Measurements from ENCODE around the gene PTPRM. TPM values are rescaled to one million over a fixed set of nuclear protein-coding genes. Genes with fewer than 3 reads are reported as not detected.

Gene PTPRM
- polyA plus RNA-seq, 1 of the 3 experiments (the other 2 are of a cell fraction), result 16.0 TPM

DNA sequence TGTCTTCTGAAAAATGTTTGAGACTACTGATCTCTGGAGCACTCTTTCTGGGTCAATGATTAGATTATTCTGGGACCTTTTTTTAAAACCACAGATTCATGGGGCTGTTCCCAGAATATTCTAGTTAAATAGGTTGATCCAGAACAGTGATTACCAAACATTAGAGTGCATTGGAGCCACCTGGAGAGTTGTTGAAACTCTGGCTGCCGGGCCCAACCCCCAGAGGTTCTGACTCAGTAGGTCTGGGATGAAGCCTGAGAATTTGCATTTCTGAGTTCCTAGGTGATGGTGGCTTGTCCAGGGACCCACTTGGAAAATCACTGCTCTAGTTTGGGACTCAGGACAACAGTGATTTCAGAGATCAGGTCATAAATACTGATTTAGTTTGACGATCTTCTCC, 197.3 kb downstream of the PTPRM start (continued):
- TF ChIP-seq, protein P1, sequence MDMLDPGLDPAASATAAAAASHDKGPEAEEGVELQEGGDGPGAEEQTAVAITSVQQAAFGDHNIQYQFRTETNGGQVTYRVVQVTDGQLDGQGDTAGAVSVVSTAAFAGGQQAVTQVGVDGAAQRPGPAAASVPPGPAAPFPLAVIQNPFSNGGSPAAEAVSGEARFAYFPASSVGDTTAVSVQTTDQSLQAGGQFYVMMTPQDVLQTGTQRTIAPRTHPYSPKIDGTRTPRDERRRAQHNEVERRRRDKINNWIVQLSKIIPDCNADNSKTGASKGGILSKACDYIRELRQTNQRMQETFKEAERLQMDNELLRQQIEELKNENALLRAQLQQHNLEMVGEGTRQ (IDR thresholded peaks at IDR 0.05; ENCODE audit: borderline replicate concordance, low read depth, low read length), result no peak
- TF ChIP-seq TCF12 (IDR thresholded peaks at IDR 0.05) (no peak), FOXM1 (IDR thresholded peaks at IDR 0.05; ENCODE audit: low read depth) (no peak), EP300 (IDR thresholded peaks at IDR 0.05; ENCODE audit: borderline replicate concordance in 1 of 2, low read depth in 1 of 2, low read length in 1 of 2) (no peak), FOSL2 (IDR thresholded peaks at IDR 0.05; ENCODE audit: borderline replicate concordance, low read depth) (no peak), GATA2 (CRISPR knock-in tag; IDR thresholded peaks at IDR 0.05) (no peak), RCOR1 (IDR thresholded peaks at IDR 0.05; ENCODE audit: low read length) (no peak)
- TF ChIP-seq, protein P2, sequence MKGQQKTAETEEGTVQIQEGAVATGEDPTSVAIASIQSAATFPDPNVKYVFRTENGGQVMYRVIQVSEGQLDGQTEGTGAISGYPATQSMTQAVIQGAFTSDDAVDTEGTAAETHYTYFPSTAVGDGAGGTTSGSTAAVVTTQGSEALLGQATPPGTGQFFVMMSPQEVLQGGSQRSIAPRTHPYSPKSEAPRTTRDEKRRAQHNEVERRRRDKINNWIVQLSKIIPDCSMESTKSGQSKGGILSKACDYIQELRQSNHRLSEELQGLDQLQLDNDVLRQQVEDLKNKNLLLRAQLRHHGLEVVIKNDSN (IDR thresholded peaks at IDR 0.05; ENCODE audit: borderline replicate concordance, low read depth), result no peak
- TF ChIP-seq, protein P3, sequence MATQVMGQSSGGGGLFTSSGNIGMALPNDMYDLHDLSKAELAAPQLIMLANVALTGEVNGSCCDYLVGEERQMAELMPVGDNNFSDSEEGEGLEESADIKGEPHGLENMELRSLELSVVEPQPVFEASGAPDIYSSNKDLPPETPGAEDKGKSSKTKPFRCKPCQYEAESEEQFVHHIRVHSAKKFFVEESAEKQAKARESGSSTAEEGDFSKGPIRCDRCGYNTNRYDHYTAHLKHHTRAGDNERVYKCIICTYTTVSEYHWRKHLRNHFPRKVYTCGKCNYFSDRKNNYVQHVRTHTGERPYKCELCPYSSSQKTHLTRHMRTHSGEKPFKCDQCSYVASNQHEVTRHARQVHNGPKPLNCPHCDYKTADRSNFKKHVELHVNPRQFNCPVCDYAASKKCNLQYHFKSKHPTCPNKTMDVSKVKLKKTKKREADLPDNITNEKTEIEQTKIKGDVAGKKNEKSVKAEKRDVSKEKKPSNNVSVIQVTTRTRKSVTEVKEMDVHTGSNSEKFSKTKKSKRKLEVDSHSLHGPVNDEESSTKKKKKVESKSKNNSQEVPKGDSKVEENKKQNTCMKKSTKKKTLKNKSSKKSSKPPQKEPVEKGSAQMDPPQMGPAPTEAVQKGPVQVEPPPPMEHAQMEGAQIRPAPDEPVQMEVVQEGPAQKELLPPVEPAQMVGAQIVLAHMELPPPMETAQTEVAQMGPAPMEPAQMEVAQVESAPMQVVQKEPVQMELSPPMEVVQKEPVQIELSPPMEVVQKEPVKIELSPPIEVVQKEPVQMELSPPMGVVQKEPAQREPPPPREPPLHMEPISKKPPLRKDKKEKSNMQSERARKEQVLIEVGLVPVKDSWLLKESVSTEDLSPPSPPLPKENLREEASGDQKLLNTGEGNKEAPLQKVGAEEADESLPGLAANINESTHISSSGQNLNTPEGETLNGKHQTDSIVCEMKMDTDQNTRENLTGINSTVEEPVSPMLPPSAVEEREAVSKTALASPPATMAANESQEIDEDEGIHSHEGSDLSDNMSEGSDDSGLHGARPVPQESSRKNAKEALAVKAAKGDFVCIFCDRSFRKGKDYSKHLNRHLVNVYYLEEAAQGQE (IDR thresholded peaks at IDR 0.05; ENCODE audit: low read depth, low read length), result no peak

DNA sequence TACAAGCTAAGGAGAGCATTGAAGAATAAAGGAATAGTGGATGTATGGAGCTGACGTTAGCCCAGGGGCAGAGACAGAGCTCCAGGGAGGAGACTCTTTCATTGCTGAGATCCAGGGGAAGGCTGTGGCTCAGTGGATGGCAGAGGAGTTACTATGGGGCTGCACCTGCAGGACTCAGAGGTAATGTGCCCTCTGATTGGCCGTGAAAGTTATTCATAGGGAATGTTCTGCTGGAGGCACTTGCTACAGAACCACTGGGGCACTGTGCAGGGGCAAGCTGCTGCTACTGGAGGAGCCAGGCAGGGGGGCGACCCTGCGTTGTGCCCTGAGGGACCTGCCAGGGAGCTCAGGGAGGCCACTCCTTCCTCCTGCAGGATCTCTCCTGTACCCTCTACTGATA, 199.2 kb downstream of the PTPRM start:
- Histone ChIP-seq H2AFZ (ENCODE audit: low read depth) (no peak overlapping the region), H3K9me2 (no peaks in the 10 kb centered on the region), H3K27me3 (ENCODE audit: insufficient read depth) (no peaks in the 10 kb centered on the region), H3K4me1 (ENCODE audit: control insufficient read depth in 1 of 2, insufficient read depth in 2 of 2, low read depth in 1 of 2, low read length in 1 of 2) (peaks cover 0 to 14% of the 10 kb centered on the region in 2 experiments; a peak in 2 of 4 replicates), H3K36me3 (replicated peaks in 1 of 2; ENCODE audit: control insufficient read depth in 1 of 2, insufficient read depth in 2 of 2, low read length in 1 of 2) (no peaks in the 10 kb centered on the region), H4K20me1 (ENCODE audit: insufficient read depth) (no peaks in the 10 kb centered on the region), H3K79me2 (ENCODE audit: insufficient read depth) (no peaks in the 10 kb centered on the region), H3F3A (replicated peaks; ENCODE audit: insufficient read depth) (no peaks in the 10 kb centered on the region), H3K4me2 (no peak overlapping the region), H3K27ac (ENCODE audit: low read depth in 2 of 2, low read length in 1 of 2) (peak overlapping the region in 1 of 2 experiments; percentile 73; a peak in 2 of 4 replicates), H3K4me3 (ENCODE audit: low read depth in 2 of 2, low read length in 1 of 2) (no peak overlapping the region), H3K9ac (no peak overlapping the region), H3K9me3 (no peaks in the 10 kb centered on the region)
- TF ChIP-seq RCOR1 (IDR thresholded peaks at IDR 0.05; ENCODE audit: low read length) (peak; percentile 6; the same call in 1 of the 2 replicates), RFX5 (IDR thresholded peaks at IDR 0.05; ENCODE audit: low read length) (no peak)
- CTCF ChIA-PET, result interaction anchor here (0.7 to 2.3 kb wide), 7 partner anchors 22 to 712 kb away, joined by 3 to 11 read pairs (median 3); partner anchors contain the start of gene PTPRM
- WGBS (ENCODE audit: low lambda C conversion rate), result 46% methylated on average over 4 of the region's 4 CpGs
- POLR2A ChIA-PET, result no interaction called here
- DNase-seq, result peak; percentile 43
